HG02943 (cell line): ENCODE measurements around the gene RASA3.
"Not testable (repeated sequence)": the region's sequence is repeated elsewhere in the genome, so short reads cannot be mapped to it uniquely, and the experiment has no call there.

Source experiments
- ATAC-seq: cut with Tn5 transposase; IDR thresholded peaks from one replicate; pipeline ENCODE4 v1.9.1; 2021; ENCODE audit warnings: mild to moderate bottlenecking, low read depth, moderate library complexity; ENCODE audit not compliant: unreplicated experiment

Gene RASA3

DNA sequence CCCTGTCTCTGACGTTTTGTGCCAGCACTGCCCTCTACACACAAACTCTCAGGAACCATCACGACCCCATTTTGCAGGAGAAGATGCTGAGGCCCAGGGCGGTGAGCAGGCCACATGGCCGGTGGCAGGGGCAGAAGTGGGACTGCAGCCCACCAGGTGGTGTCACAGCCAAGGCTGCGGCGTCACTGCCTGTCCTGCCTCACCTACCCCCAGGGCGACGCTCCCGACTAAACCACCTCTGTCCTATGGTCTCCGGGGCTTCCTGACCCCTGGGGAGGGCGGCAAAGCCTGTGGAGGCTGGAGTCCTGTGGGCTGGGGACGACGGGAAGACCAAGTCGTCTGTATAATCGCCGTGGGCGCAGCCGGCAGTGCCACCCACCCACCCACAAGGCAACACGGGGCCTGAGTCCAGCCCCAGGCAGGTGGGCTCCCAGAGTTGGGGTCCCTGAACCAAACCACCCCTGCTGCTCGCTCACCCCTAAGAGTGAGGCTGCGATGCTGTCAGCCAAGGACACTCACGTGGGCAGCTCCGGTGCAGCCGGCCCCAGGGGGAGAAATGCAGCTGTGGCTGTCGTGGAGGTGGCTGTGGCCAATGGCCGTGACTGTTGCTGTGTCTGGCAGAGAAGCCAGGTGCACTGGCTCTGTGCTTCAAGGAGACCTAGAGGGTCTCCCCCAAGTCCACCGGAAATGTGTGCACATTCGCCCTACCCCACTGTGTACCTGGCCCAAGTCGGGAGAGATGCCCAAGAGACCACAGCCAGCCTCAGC is 29.7 kb downstream of the RASA3 start:
- ATAC-seq: no peak

DNA sequence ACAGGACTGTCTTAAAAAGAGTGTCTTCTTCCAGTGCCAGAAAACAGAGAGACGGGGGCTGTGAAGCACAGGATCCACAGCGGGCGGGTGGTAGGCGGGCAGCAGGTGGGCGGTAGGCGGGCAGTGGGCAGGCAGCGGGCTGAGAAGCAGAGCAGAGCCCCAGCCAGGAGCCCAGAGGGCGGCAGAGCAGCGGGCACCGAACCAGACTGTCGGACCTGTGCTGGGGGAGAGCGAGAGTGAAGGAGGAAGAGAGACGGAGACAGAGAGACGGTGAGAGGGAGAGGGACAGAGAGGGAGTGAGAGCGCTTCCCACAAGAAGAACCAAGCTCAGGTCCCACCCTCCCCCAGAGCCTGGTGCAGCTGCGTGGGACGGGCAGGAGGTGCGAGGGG is 30.3 kb downstream of the RASA3 start:
- ATAC-seq: no peak

DNA sequence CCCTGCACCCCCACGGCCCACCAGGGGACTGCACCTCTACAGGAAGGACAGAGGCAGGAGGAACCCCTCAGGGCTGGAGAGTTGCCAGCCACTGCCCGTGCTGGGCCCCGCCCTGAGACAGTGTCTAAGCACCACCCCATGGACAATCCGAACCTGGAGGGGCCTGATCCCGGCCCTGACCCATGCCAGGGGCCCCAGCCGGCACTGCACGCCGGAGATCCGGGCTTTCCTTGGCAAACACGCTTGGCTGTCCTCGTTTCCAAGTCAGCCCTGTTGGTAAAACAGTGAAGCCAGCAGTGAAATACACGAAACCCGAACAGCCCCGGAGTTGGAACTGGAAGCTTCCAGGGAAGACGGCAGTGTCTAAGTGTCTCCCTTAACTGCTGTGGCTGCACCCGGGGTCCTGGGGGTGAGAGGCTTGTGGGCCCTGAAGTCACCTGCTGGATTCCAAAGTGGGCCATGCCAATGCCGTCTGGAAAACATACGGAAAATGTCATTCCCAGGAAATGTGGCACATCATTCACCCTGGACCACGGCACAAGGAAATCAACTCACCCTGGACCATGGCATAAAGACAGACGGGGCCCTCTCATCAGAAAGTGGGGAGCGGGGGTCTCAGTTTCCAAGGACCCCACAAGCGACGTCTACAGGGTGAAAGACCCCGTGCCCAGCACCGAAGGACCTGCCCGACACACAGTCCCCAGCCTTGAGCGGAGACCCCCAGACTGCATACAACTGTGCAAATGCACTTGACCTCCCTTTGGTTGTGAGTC is 30.9 kb downstream of the RASA3 start:
- no peak for ATAC-seq

DNA sequence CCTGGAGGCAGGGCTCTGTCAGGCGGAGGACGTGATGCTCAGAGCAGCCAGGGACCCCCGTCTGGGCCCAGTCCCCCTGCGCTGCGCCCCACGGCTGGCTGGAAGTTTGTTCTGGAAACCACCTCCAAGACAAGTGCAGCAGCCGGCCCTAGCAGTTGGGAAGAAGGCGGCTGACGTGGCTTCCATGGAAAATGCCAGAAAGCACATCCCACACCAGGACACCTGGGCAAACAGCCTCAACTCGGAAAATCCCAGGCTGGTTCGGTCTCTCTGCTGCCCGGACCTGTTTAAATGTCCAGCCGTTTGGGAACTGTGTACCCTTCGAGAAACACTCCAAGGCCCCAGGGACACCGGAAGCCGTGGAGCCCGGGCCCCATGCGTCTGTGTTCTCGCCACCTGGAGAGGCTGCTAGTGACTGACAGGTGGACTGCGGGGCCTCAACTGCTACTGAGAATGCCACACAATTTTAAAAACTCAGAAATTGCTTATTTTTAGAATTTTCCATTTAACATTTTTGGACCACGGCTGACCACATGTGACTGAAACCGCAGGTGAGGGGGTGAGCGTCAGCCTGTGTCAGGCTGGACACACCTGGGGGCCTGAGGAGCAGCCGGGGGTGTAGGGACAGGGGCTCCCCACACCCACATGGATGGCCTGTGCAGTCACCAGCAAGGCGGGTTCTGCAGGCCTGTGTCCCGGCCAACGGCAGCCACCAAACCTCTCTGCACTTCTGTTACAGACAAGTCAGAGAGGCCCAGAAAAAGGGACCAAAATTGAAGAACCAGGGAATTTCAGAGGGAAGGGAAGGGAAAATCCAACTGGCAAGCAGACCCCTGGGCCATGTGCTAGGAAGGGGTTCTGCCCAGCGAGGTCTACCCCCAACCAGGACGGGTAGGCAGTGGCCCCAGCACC is 31.7 kb downstream of the RASA3 start:
- ATAC-seq: no peak

DNA sequence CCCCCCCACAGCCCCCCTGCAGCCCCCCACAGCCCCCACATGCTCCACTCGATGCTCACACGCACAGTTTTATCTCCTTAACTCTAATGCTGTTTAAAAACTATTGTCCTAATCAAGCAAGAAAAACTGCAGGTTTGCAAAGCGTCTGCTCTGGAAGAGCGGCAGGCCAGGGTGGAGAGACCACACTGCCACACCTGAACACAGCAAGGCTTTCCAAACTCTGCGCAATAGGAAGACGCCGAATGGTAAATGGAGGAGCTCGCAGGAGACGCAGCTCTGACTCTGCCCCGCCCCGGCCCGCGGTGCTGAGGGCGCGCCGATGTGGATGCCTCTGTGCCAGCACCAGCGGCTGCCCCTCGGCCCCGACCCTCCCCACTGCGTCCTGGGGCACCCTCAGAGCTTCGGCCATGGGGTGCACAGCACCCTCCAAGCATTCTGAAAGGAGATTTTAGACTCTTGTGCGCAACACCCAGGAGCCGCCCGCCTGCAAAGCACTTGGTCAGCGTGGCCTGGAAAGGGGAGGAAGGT is 32.4 kb downstream of the RASA3 start:
- no peak for ATAC-seq

DNA sequence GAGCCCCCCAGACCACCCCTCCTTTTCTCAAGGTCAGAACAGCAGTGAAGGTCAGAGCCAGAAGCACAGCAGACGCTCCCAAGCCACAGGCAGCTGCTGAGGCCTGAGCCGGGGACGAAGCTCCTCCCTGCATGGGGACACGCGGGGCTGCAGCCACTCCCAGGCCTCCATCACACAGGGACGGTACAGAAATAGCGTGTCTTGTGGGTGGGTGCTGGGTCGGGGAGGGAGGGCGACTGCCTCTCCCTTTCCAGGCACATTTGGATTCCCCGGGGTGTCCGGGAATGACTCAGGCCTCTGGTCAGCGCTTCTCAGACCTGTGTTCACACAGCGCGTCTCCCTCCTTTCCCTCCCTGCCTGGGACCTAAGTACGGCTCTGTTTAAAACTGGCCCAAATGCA is 33.2 kb downstream of the RASA3 start:
- ATAC-seq: no peak

DNA sequence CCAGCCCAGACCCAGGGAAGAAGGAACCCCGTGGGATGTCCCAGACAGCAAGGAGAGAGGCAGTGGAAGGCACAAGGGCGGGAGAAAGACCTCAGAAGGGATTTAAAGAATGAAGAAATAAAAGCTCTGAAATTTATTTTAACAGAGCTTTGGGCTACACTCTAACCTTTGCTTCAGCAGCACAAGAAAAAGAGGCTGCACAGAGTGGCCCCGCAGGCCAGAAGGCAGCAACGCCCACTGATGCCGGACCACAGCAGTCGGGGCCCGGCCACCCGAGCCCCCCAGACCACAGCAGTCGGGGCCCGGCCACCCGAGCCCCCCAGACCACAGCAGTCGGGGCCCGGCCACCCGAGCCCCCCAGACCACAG is 33.8 kb downstream of the RASA3 start:
- not testable (repeated sequence) for ATAC-seq

DNA sequence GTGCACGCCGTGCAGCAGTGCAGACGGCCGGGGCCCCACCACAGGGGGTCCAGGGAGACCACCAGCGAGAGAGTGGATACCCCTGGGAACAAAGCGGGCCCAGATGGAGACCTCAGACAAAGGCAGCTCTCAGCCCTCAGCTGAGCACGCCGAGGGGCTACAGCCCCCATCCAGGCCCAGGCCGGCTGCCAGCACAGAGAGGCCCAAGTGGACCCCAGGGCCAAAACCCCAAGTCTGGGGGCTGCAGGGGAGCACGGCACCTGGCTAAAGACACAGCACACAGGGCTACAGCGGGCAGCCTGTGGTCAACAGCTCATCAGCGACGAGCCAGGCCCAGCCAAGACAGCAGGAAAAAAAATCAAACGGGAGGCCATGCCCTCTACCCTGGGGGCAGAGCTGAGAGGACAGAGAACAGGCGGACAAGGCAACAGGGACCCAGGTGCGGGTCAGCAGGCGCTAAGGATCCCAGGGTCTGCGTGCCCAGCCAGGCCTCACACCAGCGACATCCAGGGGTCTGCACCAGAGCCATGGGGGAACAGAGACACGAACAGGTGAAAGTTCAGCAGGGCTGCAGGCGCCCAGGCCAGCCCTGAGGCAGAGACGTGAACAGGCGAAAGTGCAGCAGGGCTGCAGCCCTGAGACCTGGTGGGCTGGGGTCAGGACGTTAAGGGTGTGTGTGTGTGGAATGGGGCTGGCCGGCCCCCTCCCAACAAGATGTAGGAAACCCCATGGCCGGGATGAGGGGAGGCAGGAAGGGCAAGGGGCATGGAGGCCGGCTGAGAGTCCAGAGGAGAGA is 34.3 kb downstream of the RASA3 start:
- no peak for ATAC-seq

DNA sequence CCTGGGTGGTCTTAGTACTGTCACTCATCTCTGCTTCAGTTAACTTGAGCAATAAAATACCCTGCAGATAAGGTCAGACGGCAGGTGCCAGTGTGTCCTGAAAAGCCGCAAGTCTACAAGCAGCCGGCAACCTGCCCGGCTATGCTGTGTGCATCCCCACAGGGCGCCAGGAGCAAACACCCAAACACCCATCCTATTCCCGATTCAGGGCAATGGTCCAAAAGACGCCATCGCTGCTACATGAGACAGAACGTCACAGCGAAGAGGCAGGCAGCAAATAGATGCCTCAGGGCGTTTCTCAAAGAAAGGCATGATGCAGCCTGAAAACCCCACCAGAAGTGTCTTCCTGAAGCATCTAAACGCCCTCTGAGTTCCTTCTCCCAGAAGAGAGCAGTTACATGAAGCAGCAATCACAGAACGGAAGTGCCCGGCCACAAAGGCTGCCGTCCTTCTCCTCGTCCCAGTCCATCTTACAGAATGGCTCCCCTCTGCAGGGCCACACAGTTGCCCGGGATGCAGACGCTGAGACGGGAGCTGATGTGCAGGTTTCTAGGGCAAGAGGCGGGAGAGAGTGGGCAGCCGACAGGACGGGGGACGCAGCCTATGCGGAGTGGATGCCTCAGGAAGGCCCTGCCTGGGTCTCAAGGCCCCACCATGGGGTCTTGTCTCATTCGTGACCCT is 35.1 kb downstream of the RASA3 start:
- ATAC-seq: no peak

DNA sequence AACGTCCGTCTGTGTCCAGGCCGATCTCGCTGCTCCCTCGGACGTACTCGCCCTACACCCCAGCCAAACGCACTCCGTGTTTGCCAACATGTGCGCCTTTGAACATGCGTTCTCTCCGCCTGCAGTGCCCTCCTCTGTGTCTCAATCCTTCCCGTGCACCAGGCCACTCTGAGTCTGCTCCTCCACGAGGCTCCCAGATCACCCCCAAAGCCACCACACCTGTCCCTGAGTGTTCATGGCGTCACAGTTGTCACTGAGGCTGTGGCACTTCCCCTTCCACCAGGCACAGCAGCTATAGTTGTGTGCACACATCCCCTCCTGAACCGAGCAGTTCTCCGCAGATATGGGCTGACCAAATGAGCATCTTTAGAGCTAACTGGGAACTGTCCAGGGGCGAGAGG is 35.6 kb downstream of the RASA3 start:
- ATAC-seq: no peak

DNA sequence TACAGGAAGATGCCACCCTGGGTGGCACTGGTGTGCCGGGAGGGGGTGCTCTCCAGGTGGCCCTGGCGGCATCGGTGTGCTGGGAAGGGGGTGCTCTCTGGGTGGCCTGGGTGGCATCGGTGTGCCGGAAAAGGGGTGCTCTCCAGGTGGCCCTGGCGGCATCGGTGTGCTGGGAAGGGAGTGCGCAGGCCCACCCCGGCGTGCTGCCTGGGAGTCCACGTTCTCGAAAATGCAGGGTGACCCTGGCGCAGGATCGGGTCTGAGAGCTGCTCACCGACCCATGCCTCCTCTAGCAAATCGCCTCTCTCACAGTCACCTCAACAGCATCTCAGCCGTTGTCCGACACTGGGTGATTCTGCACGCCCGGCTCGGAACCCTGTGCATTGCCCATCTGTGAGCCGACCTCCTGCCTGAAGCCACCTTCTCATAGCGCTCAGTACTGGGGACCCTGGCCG is 36.4 kb downstream of the RASA3 start:
- no peak for ATAC-seq

DNA sequence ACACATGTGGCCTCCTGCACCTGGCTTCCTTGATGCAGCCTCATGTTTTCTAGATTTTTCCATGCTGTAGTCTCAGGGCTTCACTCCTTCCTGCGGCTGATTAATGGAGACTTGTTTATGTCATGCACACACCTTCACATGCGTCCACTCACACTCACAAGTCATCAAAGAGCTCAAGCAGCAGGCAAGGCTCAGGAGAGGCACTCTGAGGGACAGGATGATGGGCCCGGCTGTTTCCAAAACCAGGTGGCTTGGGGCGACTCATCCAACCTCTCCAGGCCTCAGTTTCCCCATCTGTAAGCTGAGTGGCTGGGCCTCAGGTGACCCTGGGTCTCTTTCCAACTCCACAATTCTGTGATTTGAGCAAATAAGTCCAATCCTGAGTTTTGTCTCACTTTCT is 36.9 kb downstream of the RASA3 start:
- ATAC-seq: no peak

DNA sequence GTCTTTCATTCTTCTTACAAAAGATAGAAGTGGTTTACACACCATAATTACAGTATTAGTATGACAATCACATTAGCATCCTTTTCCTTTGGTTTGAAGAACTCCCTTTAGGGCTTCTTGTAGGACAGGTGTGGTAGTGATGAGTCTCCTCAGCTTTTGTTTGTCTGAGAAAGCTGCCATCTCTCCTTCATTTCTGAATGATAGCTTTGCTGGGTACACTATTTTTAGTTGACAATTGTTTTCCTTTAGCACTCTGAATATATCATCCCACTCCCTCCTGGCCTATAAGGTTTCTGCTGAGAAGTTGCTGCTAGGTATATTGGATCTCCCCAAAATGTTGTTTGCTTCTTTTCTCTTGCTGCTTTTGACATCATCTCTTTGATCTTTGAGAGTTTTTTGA is 39.3 kb downstream of the RASA3 start:
- ATAC-seq: no peak

DNA sequence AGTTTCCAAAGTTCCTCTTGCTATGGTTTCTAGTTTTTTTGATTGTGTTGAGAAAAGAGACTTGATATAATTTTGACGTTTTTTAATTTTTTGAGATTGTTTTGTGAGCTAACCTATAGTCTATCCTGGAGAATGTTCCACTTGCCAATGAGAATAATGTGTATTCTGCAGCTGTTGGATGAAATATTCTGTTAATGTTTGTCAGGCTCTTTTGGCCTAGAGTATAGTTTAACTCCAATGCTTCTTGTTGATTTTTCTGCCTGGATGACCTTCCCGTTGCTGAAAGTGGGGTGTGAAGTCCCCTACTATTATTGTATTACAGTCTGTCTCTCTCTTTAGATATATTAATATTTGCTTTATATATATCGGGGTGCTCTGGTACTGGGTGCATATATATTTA is 40.0 kb downstream of the RASA3 start:
- ATAC-seq: no peak

DNA sequence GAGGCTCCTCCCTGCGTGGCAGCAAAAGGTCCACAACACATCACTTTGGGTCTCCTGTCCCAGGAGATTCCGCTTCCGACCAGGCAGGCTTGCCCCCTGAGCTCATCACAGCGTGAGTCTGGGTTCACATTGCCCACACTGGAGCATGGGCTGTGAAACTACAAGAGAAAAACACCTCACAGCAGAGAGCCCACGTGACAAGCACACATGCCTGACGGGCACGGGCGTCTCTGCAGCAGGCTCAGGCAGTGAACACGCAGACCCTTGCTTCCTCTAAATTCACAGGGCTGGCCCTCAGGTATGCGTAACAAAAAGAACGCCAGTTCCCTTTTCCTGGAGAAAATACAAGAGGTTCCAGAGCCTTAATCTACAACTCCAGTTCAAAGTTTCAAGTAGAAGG is 41.9 kb downstream of the RASA3 start:
- ATAC-seq: no peak

DNA sequence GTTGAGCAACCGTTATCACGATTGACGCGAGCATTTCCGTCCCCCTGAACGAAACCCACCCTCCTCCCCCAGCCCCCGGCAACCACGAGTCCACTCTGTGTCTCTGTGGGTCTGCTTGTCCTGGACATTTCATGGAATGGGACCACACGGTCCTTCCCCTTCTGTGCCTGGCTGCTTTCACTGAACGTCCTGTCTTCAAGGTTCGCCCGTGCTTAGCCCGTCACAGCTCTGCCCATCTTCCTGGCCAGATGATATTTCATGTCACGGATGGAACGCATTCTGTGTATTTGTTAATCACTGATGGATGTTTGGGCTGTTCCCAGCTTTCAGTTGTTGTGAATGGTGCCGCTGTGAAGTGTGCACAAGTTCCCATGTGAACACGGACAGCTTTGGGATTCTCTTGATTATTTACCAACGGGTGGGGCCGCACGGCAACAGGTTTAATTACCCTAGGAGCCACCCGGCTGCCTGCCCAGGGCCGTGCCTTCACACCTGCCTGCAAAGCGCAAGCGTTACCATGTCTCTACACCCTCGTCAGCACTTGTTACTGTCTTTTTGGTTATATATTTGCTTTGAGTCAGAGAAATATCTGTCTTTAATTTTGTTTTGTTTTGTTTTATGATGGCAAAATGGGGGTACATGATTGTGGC is 42.5 kb downstream of the RASA3 start:
- ATAC-seq: no peak

DNA sequence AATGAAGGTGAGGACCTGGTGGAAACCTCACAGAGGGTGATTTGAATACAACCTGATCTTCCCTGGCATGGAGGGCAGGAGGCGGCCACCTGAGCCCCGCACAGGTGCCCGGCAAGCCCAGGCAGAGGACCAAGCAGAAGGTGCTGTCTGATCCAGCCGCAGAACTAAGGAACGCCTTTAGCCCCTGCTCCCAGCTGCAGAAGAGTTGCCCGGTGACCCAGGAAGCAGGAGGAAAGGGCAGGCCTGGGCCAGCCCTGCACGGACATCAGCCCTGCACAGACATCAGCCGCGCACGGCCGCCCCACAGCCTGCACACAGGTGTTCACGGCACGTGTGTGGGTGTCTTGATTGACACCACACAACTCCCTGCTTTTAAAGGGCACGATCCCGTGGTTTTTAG is 43.1 kb downstream of the RASA3 start:
- no peak for ATAC-seq

DNA sequence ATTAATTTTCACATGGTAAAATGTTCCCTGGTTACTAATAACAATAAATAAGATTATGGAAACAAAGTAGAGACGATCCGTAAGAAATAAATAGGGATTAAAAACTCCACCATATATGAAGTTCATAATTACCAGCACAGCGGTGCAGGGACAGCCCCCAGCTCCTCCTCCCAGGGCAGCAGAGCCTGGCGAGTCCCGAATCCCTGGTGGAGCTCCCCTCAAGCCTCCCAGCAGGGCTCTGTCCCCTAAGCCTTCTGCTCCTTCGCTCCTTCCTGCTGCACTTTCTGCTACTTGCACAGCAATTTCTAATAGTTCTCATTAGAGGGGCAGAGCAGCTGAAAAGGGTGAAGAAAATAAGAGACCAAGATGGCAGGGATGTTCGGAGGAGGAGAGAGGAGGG is 43.6 kb downstream of the RASA3 start:
- no peak for ATAC-seq

DNA sequence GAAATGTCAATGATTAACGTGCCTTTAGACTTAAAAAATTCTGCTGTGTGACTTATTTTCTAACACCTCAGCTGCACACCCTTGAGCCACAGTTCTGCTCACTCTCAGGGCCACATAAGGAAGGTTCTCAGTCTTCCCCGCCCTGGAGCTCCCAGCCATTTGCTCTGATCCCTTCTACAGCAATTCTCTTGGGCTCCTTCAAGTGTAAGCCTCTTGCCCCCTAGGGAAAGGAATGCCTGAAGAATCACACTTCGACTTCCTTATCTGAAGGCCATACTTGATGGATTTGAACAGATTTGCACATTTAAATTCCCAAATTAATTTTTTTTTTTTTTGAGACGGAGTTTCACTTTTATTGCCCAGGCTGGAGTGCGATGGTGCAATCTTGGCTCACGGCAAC is 44.2 kb downstream of the RASA3 start:
- ATAC-seq: no peak
